SK-N-SH treated with all-trans-retinoic acid at 6 μM for 48 hours (cell line): ENCODE measurements around the gene TFRC.
"Not testable (repeated sequence)": the region's sequence is repeated elsewhere in the genome, so short reads cannot be mapped to it uniquely, and the experiment has no call there.

Source experiments
- ARNTL ChIP-seq: fragments of 450-650 bp; formaldehyde crosslinking; IDR thresholded peaks from 2 replicates; pipeline ENCODE4 v1.5.0; 2020; ENCODE audit warnings: low read depth, mild to moderate bottlenecking, moderate library complexity, borderline replicate concordance
- BACH2 ChIP-seq: fragments of 250-450 bp; sonication (Bioruptor Pico); IDR thresholded peaks from 2 replicates; pipeline ENCODE4 v1.9.0; 2021; ENCODE audit warnings: mild to moderate bottlenecking, borderline replicate concordance
- CSDC2 ChIP-seq: fragments of 250-450 bp; sonication (Bioruptor Pico); IDR thresholded peaks from 2 replicates; pipeline ENCODE4 v1.5.0; 2020; ENCODE audit warnings: mild to moderate bottlenecking, moderate library complexity
- CSRNP3 ChIP-seq: fragments of 250-450 bp; sonication (Bioruptor Pico); IDR thresholded peaks from 2 replicates; pipeline ENCODE4 v1.5.1; 2021; ENCODE audit warnings: mild to moderate bottlenecking, moderate library complexity
- ESRRG ChIP-seq: fragments of 250-450 bp; sonication (Bioruptor Pico); IDR thresholded peaks from 2 replicates; pipeline ENCODE4 v1.6.1; 2021; ENCODE audit warnings: mild to moderate bottlenecking
- ISL1 ChIP-seq: fragments of 250-450 bp; sonication (Bioruptor Pico); IDR thresholded peaks from 2 replicates; pipeline ENCODE4 v2.1.2; 2022; ENCODE audit warnings: mild to moderate bottlenecking, moderate library complexity
- RARB ChIP-seq: fragments of 250-450 bp; sonication (Bioruptor Pico); IDR thresholded peaks from 2 replicates; pipeline ENCODE4 v1.8.0; 2021; ENCODE audit warnings: mild to moderate bottlenecking, moderate library complexity
- TCF4 ChIP-seq: fragments of 250-450 bp; sonication (Bioruptor Pico); IDR thresholded peaks from 2 replicates; pipeline ENCODE4 v1.8.0; 2021; ENCODE audit warnings: mild to moderate bottlenecking, moderate library complexity, borderline replicate concordance
- TOX ChIP-seq: fragments of 250-450 bp; sonication (Bioruptor Pico); IDR thresholded peaks from 2 replicates; pipeline ENCODE4 v1.8.0; 2021; ENCODE audit warnings: mild to moderate bottlenecking, moderate library complexity, borderline replicate concordance
- ZFP3 ChIP-seq: fragments of 250-450 bp; sonication (Bioruptor Pico); IDR thresholded peaks from 2 replicates; pipeline ENCODE4 v1.5.0; 2020; ENCODE audit warnings: mild to moderate bottlenecking, moderate library complexity
- ZFP30 ChIP-seq: fragments of 450-650 bp; formaldehyde crosslinking; IDR thresholded peaks from 2 replicates; pipeline ENCODE4 v1.5.0; 2022; ENCODE audit warnings: mild to moderate bottlenecking, moderate library complexity
- TF ChIP-seq, protein P1 (sequence below): fragments of 250-450 bp; sonication (Bioruptor Pico); IDR thresholded peaks from 2 replicates; pipeline ENCODE4 v1.5.0; 2020; ENCODE audit warnings: mild to moderate bottlenecking, moderate library complexity
- TF ChIP-seq, protein P2 (sequence below): fragments of 250-450 bp; sonication (Bioruptor Pico); IDR thresholded peaks from 2 replicates; pipeline ENCODE4 v1.8.0; 2020; ENCODE audit warnings: mild to moderate bottlenecking, moderate library complexity, borderline replicate concordance
- TF ChIP-seq, protein P3 (sequence below): fragments of 250-450 bp; sonication (Bioruptor Pico); IDR thresholded peaks from 2 replicates; pipeline ENCODE4 v1.8.0; 2021; ENCODE audit warnings: low read depth, mild to moderate bottlenecking, moderate library complexity, borderline replicate concordance

DNA sequence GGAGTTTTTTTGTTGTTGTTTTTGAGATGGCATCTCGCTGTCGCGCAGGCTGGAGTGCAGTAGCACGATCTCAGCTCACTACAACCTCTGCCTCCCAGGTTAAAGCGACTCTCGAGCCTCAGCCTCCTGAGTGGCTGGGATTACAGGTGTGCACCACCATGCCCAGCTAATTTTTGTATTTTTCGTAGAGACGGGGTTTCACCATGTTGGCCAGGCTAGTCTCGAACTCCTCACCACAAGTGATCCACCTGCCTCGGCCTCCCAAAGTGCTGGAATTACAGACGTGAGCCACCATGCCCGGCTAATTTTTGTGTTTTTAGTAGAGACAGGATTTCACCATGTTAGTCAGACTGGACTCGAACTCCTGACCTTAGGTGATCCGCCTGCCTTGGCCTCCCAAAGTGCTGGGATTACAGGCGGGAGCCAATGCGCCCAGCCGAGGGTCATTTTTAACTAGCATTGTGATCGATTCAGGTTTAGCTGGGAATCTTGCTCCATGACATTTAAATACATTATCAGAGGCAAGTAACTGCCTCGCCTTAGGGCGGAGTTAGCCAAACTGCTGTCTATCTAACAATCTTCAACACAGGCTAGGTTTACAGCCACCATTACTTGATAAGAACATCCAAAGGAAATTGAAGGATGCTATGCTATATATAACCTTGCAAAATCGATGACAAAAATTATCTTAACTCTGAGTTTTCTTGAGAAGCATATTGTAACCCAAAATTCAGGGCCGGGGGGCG is 1.6 kb downstream of the TFRC start:
- TF ChIP-seq ARNTL; ISL1 (CRISPR knock-in tag); ZFP3; BACH2; ESRRG (CRISPR knock-in tag); ZFP30 (CRISPR knock-in tag); RARB; TCF4 (CRISPR knock-in tag); TOX; CSRNP3; CSDC2 (CRISPR knock-in tag): not testable (repeated sequence)
- TF ChIP-seq, protein P1, sequence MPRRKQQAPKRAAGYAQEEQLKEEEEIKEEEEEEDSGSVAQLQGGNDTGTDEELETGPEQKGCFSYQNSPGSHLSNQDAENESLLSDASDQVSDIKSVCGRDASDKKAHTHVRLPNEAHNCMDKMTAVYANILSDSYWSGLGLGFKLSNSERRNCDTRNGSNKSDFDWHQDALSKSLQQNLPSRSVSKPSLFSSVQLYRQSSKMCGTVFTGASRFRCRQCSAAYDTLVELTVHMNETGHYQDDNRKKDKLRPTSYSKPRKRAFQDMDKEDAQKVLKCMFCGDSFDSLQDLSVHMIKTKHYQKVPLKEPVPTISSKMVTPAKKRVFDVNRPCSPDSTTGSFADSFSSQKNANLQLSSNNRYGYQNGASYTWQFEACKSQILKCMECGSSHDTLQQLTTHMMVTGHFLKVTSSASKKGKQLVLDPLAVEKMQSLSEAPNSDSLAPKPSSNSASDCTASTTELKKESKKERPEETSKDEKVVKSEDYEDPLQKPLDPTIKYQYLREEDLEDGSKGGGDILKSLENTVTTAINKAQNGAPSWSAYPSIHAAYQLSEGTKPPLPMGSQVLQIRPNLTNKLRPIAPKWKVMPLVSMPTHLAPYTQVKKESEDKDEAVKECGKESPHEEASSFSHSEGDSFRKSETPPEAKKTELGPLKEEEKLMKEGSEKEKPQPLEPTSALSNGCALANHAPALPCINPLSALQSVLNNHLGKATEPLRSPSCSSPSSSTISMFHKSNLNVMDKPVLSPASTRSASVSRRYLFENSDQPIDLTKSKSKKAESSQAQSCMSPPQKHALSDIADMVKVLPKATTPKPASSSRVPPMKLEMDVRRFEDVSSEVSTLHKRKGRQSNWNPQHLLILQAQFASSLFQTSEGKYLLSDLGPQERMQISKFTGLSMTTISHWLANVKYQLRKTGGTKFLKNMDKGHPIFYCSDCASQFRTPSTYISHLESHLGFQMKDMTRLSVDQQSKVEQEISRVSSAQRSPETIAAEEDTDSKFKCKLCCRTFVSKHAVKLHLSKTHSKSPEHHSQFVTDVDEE (CRISPR knock-in tag), result not testable (repeated sequence)
- TF ChIP-seq, protein P2, sequence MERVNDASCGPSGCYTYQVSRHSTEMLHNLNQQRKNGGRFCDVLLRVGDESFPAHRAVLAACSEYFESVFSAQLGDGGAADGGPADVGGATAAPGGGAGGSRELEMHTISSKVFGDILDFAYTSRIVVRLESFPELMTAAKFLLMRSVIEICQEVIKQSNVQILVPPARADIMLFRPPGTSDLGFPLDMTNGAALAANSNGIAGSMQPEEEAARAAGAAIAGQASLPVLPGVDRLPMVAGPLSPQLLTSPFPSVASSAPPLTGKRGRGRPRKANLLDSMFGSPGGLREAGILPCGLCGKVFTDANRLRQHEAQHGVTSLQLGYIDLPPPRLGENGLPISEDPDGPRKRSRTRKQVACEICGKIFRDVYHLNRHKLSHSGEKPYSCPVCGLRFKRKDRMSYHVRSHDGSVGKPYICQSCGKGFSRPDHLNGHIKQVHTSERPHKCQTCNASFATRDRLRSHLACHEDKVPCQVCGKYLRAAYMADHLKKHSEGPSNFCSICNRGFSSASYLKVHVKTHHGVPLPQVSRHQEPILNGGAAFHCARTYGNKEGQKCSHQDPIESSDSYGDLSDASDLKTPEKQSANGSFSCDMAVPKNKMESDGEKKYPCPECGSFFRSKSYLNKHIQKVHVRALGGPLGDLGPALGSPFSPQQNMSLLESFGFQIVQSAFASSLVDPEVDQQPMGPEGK (CRISPR knock-in tag), result not testable (repeated sequence)
- TF ChIP-seq, protein P3, sequence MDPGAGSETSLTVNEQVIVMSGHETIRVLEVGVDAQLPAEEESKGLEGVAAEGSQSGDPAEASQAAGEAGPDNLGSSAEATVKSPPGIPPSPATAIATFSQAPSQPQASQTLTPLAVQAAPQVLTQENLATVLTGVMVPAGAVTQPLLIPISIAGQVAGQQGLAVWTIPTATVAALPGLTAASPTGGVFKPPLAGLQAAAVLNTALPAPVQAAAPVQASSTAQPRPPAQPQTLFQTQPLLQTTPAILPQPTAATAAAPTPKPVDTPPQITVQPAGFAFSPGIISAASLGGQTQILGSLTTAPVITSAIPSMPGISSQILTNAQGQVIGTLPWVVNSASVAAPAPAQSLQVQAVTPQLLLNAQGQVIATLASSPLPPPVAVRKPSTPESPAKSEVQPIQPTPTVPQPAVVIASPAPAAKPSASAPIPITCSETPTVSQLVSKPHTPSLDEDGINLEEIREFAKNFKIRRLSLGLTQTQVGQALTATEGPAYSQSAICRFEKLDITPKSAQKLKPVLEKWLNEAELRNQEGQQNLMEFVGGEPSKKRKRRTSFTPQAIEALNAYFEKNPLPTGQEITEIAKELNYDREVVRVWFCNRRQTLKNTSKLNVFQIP (CRISPR knock-in tag), result not testable (repeated sequence)
